ENCODE measurements around the gene PRKAG2.

DNA sequence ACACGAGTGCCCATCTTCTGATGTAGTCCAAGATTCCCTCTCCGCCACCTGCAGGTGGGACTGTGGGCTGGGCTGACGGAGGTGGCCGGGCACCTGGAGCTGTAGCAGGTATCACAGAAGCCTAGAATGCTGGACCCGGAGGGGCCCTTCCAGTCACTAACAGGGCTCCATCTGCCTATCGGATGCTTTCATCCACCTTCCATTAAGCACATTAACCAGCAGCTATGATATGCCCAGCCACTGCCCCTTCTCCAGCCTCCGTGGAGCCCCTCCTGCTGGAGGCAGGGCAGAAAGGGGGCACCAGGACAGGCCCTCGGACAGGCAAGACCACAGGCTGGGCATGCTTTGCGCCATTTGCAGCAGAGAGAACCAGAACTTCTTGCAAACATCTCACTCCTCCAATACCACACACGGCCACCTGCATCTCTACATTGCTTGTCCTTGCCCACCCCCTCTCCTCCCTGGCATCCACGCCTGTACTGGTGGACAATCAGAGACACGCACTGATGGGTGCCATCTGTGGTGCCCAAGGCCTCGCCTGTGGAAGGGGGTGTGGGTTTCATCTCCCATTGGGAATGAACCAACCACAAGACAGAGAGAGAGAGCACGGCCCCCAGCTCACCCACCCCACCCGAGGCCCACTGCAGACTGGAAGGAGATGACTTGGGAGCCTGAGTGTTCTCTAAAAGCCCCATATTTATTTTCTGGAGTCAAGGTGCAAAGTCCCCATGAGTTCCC is 16.8 kb downstream of the PRKAG2 start:
- TF ChIP-seq, protein P1, sequence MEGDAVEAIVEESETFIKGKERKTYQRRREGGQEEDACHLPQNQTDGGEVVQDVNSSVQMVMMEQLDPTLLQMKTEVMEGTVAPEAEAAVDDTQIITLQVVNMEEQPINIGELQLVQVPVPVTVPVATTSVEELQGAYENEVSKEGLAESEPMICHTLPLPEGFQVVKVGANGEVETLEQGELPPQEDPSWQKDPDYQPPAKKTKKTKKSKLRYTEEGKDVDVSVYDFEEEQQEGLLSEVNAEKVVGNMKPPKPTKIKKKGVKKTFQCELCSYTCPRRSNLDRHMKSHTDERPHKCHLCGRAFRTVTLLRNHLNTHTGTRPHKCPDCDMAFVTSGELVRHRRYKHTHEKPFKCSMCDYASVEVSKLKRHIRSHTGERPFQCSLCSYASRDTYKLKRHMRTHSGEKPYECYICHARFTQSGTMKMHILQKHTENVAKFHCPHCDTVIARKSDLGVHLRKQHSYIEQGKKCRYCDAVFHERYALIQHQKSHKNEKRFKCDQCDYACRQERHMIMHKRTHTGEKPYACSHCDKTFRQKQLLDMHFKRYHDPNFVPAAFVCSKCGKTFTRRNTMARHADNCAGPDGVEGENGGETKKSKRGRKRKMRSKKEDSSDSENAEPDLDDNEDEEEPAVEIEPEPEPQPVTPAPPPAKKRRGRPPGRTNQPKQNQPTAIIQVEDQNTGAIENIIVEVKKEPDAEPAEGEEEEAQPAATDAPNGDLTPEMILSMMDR (conservative IDR thresholded peaks at IDR 0.05; ENCODE audit: low read depth, low read length), result no peak
- TF ChIP-seq EZH2 (IDR thresholded peaks at IDR 0.05; ENCODE audit: low read length, unreplicated experiment), result no peak

All from PC-3 (cell line).